Sigmoid colon (tissue), 7 donors: ENCODE measurements around the gene ZNF48. TPM values are rescaled to one million over a fixed set of nuclear protein-coding genes. Genes with fewer than 3 reads are reported as not detected.

Source experiments
- DNase-seq: peaks from one replicate; pipeline ENCODE4 v3.0.0-alpha.2; 2019
- H3K27ac ChIP-seq, 4 donors: fragments of 200-600 bp; sonication (generic); one replicate each; pipeline ENCODE4 v1.5.1; 2016 to 2019; ENCODE audit warnings: mild to moderate bottlenecking in 1 of 4
- H3K27me3 ChIP-seq, 3 donors: fragments of 200-600 bp; sonication (generic); one replicate each; pipeline ENCODE4 v1.5.1; 2019; ENCODE audit warnings: mild to moderate bottlenecking in 1 of 3
- H3K36me3 ChIP-seq, 4 donors: fragments of 200-600 bp; sonication (generic); one replicate each; pipeline ENCODE4 v1.5.1; 2016 to 2019
- H3K4me1 ChIP-seq, 4 donors: fragments of 200-600 bp; sonication (generic); one replicate each; pipeline ENCODE4 v1.5.1; 2017 to 2019
- H3K4me3 ChIP-seq, 4 donors: fragments of 200-600 bp; sonication (generic); one replicate each; pipeline ENCODE4 v1.5.1; 2017 to 2019; ENCODE audit warnings: mild to moderate bottlenecking in 2 of 4, moderate library complexity in 1 of 4
- H3K9me3 ChIP-seq, 4 donors: fragments of 200-600 bp in 3 of 4; sonication (generic) in 3 of 4; one replicate each; pipeline versions ENCODE4 v1.5.1 to v1.6.1; 2013 to 2019
- EP300 ChIP-seq, 4 donors: sonication (generic); formaldehyde crosslinking; IDR thresholded peaks; one replicate each; pipeline ENCODE4 v1.6.1; 2017; ENCODE audit warnings: antibody characterized with exemption in 4 of 4
- POLR2A ChIP-seq, 2 donors: fragments of 450-650 bp; IDR thresholded peaks; one replicate each; pipeline ENCODE4 v1.6.1; 2016; ENCODE audit warnings: antibody characterized with exemption in 2 of 2, mild to moderate bottlenecking in 2 of 2, moderate library complexity in 2 of 2
- POLR2AphosphoS5 ChIP-seq, 4 donors: sonication (generic); formaldehyde crosslinking; IDR thresholded peaks; one replicate each; pipeline ENCODE4 v1.6.1; 2017; ENCODE audit warnings: antibody characterized with exemption in 4 of 4
- WGBS, 2 donors: extraction: QIAGEN DNeasy Blood & Tissue Kit; methylation state at CpG; one replicate each; pipeline ENCODE4 v1.1.7; 2013; 5-methylcytosine and 5-hydroxymethylcytosine counted together
- intact Hi-C: fragments of 100-400 bp; cut with DNase I; formaldehyde crosslinking; loops from one replicate; pipeline ENCODE4 v1.15.1; 2023
- polyA plus RNA-seq, 3 donors: library from polyadenylated mRNA; stranded (reverse); fragments of 200-250 nt; gene quantifications; one replicate each; pipeline ENCODE4 v1.2.3, GENCODE V29; 2013
- total RNA-seq, 4 donors: library from RNA; depleted of rRNA; stranded (reverse); fragments of >200 nt; gene quantifications; one replicate each; pipeline ENCODE4 v1.1.0, GENCODE V29; 2016
- TF ChIP-seq, protein P1 (sequence below), 4 experiments: fragments of 450-650 bp in 3 of 4; fragments of 200-600 bp in 1 of 4; IDR thresholded peaks; one replicate each; pipeline ENCODE4 v1.5.1; 2016 to 2019; ENCODE audit warnings: antibody characterized with exemption in 4 of 4, mild to moderate bottlenecking in 3 of 4, moderate library complexity in 2 of 4
- donor health status: healthy with polysubstance abuse.
- donor health status: Bipolar disorder and iron deficiency.
- donor health status: healthy.

ZNF48 gene
- total and polyA plus RNA-seq, 7 donors: 2.4 to 12.8 (median 8.1) TPM

DNA sequence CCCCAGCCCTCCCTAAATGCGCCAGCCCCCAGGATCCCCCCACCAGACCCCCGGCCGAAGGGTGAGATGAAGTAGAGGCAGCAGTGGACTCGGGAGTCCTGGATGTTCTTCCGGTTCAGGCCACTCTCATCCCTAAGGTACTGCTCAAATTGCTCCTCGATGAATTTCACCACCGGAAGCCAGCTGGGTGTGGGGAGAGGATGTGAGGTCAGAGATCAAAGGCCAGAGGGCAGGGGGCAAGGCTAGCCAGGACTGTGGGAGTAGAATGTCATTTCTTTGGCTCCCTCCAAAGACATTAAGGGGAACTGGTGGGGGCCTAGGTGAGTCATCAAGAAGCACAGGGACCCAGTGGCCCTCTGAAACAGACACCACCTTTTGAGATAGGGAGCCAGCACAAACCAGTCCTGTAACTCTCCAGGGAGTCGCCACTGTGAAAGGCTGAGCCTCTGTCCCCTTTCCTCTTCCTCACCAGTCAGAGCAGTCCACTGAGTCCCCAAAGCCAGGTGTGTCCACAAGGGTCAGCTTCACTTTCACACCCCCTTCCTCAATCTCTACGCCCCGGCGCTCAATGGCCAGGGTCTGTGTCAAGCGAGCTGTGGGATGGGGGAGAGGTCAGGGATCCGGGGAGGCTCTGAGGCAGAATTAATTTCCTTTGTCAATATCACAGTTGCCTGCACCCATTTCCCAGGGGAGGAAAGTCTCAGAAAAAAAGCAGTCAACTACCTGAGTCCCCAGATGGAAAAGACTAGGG, 13.8 kb upstream of the ZNF48 start:
- TF ChIP-seq POLR2AphosphoS5 (IDR thresholded peaks at IDR 0.05): no peak
- no peak for TF ChIP-seq EP300 (IDR thresholded peaks at IDR 0.05)
- TF ChIP-seq, protein P1, sequence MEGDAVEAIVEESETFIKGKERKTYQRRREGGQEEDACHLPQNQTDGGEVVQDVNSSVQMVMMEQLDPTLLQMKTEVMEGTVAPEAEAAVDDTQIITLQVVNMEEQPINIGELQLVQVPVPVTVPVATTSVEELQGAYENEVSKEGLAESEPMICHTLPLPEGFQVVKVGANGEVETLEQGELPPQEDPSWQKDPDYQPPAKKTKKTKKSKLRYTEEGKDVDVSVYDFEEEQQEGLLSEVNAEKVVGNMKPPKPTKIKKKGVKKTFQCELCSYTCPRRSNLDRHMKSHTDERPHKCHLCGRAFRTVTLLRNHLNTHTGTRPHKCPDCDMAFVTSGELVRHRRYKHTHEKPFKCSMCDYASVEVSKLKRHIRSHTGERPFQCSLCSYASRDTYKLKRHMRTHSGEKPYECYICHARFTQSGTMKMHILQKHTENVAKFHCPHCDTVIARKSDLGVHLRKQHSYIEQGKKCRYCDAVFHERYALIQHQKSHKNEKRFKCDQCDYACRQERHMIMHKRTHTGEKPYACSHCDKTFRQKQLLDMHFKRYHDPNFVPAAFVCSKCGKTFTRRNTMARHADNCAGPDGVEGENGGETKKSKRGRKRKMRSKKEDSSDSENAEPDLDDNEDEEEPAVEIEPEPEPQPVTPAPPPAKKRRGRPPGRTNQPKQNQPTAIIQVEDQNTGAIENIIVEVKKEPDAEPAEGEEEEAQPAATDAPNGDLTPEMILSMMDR (IDR thresholded peaks at IDR 0.05): no peak
- TF ChIP-seq POLR2A (IDR thresholded peaks at IDR 0.05): no peak
- intact Hi-C loops: no loop called here
- peaks cover 0 to 22% (median 20%) of the 10 kb centered on the region in 4 donors for H3K4me1 ChIP-seq
- no peak for DNase-seq
- no peaks in the 10 kb centered on the region for H3K9me3 ChIP-seq
- no peak overlapping the region for H3K4me3 ChIP-seq
- WGBS, 2 donors: 77 to 84% methylated on average over 13 of the region's 13 CpGs
- no peaks in the 10 kb centered on the region for H3K36me3 ChIP-seq
- no peak overlapping the region for H3K27ac ChIP-seq
- no peaks in the 10 kb centered on the region for H3K27me3 ChIP-seq

DNA sequence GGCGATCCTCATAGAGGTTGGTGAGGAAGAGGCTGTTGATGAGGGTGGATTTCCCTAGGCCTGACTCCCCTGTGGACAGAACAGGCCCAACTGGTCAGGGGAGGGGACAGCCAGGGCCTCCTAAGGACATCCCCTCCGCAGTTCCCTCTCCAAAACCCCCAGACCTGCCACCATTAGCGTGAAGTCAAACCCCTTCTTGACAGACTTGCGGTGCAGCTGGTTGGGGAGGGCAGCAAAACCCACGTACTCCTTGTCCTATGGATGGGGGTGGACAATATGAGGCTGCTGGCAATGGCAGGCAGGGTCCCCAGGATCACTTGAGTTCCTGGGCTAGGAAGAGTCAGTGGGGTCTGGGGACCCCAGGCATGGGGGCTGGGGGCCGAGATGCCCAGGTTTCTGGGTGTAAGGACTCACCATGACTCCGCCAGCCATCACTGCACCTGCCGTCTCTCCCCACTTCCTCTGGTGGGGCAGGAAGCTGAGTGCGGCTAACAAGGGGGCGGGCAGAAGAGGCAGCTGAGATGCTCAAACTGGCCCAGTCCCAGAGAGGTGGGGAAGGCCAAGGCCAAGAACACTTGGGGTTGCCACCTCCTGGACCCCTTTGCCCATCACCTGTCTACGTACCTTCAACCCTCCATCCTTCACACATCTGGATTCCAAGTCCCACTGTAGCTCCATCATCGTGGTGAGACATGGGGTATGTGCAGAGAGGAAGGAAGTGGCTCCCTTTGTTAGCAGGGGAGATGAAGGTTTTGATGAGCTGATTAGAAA, 12.9 kb upstream of the ZNF48 start, which contains the start of gene SEPTIN1:
SEPTIN1 (minus strand) TSS at position 451 of the 771 bp plus-strand sequence; CDS start at position 432, 19 bp downstream.
- no peak for TF ChIP-seq POLR2AphosphoS5 (IDR thresholded peaks at IDR 0.05)
- no peak for TF ChIP-seq EP300 (IDR thresholded peaks at IDR 0.05)
- TF ChIP-seq POLR2A (IDR thresholded peaks at IDR 0.05): no peak
- TF ChIP-seq, protein P1 (IDR thresholded peaks at IDR 0.05): no peak
- 34 to 57% methylated on average over 12 of the region's 12 CpGs for WGBS, 2 donors
- Histone ChIP-seq H3K27me3 (no peaks in the 10 kb centered on the region), H3K9me3 (no peaks in the 10 kb centered on the region), H3K4me3 (no peak within 1 kb of the TSS), H3K4me1 (peaks cover 0 to 14% (median 12%) of the 10 kb centered on the region in 4 donors), H3K36me3 (no peaks in the 10 kb centered on the region), H3K27ac (no peak within 1 kb of the TSS)
- intact Hi-C loops: no loop called here
- no peak for DNase-seq

DNA sequence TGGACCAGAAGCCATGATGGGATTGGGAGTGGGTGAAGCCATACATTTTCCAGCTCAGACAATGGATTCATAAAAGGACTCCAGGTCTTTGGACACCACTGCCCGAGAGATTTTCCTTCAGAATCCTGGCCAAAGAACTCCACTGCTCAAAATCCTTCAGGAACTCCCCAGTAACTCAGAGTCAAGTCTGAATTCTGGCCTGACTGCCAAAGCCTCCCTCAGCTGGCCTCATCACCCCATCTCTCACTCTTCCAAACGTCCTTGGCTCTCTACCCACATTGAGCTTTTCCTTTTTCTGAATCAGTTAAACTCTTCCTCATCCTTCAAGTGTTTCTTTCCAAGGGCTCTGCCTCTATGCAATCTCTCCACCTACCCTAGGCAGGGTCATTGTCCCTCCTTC, 11.7 kb upstream of the ZNF48 start:
- WGBS, 2 donors: 49 to 56% methylated on average over 2 of the region's 2 CpGs
- intact Hi-C loops: no loop called here
- Histone ChIP-seq H3K27me3 (no peaks in the 10 kb centered on the region), H3K4me3 (no peak overlapping the region), H3K4me1 (peaks cover 0 to 11% (median 9%) of the 10 kb centered on the region in 4 donors), H3K27ac (no peak overlapping the region), H3K36me3 (no peaks in the 10 kb centered on the region), H3K9me3 (no peaks in the 10 kb centered on the region)
- TF ChIP-seq, protein P1 (IDR thresholded peaks at IDR 0.05): no peak
- TF ChIP-seq POLR2AphosphoS5 (IDR thresholded peaks at IDR 0.05): no peak
- TF ChIP-seq POLR2A (IDR thresholded peaks at IDR 0.05): no peak
- TF ChIP-seq EP300 (IDR thresholded peaks at IDR 0.05): no peak
- no peak for DNase-seq

DNA sequence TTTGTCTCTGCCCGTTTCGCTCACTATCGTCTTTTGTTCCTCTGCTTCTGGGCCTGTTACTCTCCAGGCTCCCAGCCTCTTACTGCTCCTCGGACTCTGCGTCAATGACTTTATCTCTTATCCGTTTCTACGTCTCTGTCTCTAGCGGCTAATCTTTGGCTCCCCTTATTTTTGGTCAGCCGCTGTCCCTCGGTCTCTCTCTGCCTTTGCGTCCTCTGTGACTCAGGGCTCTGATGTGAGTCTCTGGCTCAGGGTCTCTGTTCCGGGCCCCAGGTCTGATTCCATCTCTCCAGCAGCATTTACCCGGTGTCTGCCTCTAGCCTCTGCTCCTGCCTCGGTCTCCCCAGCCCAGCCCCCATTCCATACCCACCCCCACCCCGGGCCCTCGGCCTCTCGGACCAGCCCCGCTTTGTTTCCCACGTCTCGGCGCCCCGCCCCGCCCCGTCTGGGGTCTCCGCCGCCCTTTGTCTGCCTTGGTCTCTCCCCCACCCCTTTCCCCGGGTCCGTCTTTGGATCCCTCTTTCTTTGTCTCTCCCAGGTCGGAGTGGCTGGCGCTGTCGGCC, 547 bp upstream of the ZNF48 start:
- Histone ChIP-seq H3K4me3 (peak overlapping the region; percentile 73 to 95 (median 84)), H3K27me3 (no peaks in the 10 kb centered on the region), H3K4me1 (peaks cover 0 to 40% (median 39%) of the 10 kb centered on the region in 4 donors), H3K9me3 (no peaks in the 10 kb centered on the region), H3K27ac (peak overlapping the region; percentile 85 to 91 (median 86)), H3K36me3 (peaks cover 10 to 19% (median 12%) of the 10 kb centered on the region in 4 donors)
- intact Hi-C loops: loop anchor here (2.0 kb wide), 1 partner anchor 16 kb away; no protein-coding TSS in a partner anchor
- TF ChIP-seq POLR2AphosphoS5 (IDR thresholded peaks at IDR 0.05): no peak
- TF ChIP-seq POLR2A (IDR thresholded peaks at IDR 0.05): no peak
- no peak for TF ChIP-seq EP300 (IDR thresholded peaks at IDR 0.05)
- TF ChIP-seq, protein P1 (IDR thresholded peaks at IDR 0.05): no peak
- WGBS, 2 donors: 16 to 26% methylated on average over 31 of the region's 31 CpGs
- no peak for DNase-seq
